SK-N-SH (cell line): ENCODE data around the gene SPTB. TPM values are rescaled to one million over a fixed set of nuclear protein-coding genes. Genes with fewer than 3 reads are reported as not detected.

ENCODE experiments used
- CTCF ChIA-PET: fragments of 300-600, 350-600 bp; formaldehyde crosslinking; extraction: SDS; loops from one replicate; lab custom pipeline; 2021; lab: Yijun Ruan, JAX
- POLR2A ChIA-PET: fragments of 350-600 bp; sonication (Branson Sonifier 250); formaldehyde crosslinking; extraction: SDS; loops from one replicate; lab custom pipeline; 2020; ENCODE audit warnings: antibody characterized with exemption, inconsistent platforms; lab: Yijun Ruan, JAX
- DNase-seq: peaks from one replicate; pipeline ENCODE4 v3.0.0; 2012
- H2AFZ ChIP-seq: fragments of 200-600 bp; sonication (generic); 2 replicates; pipeline ENCODE4 v1.8.1; 2016; ENCODE audit warnings: antibody characterized with exemption, mild to moderate bottlenecking, low read depth
- H3F3A ChIP-seq: fragments of 200-600 bp; sonication (generic); replicated peaks from 2 replicates; pipeline ENCODE3; 2016; ENCODE audit warnings: antibody characterized with exemption, mild to moderate bottlenecking; ENCODE audit not compliant: insufficient read depth
- H3K27ac ChIP-seq, 2 experiments: fragments of 200-500 bp in 1 of 2; fragments of 200-600 bp in 1 of 2; sonication (Bioruptor generic) in 1 of 2; sonication (generic), shearing (Covaris generic) in 1 of 2; 2 replicates each; pipeline versions ENCODE4 v1.5.1 to v1.6.1; 2014 to 2016; ENCODE audit warnings: low read depth in 2 of 2, inconsistent platforms in 1 of 2, low read length in 1 of 2, mild to moderate bottlenecking in 1 of 2, mixed read lengths in 1 of 2
- H3K27me3 ChIP-seq: fragments of 200-600 bp; sonication (generic), shearing (Covaris generic); 2 replicates; pipeline ENCODE4 v1.6.1; 2016; ENCODE audit warnings: mixed run types; ENCODE audit not compliant: insufficient read depth
- H3K36me3 ChIP-seq, 2 experiments: fragments of 200-500 bp in 1 of 2; fragments of 200-600 bp in 1 of 2; sonication (Bioruptor generic) in 1 of 2; sonication (generic) in 1 of 2; replicated peaks in 1 of 2; 2 replicates each; pipeline versions ENCODE3 to v1.5.1; 2014 to 2016; ENCODE audit warnings: low read length in 1 of 2, mild to moderate bottlenecking in 1 of 2; ENCODE audit not compliant: insufficient read depth in 2 of 2, control insufficient read depth in 1 of 2
- H3K4me1 ChIP-seq, 2 experiments: fragments of 200-500 bp in 1 of 2; fragments of 200-600 bp in 1 of 2; sonication (Bioruptor generic) in 1 of 2; sonication (generic), shearing (Covaris generic) in 1 of 2; 2 replicates each; pipeline versions ENCODE4 v1.5.1 to v1.6.1; 2014 to 2016; ENCODE audit warnings: low read depth in 1 of 2, low read length in 1 of 2, mixed run types in 1 of 2; ENCODE audit not compliant: insufficient read depth in 2 of 2, control insufficient read depth in 1 of 2
- H3K4me2 ChIP-seq: fragments of 200-600 bp; sonication (generic), shearing (Covaris generic); 2 replicates; pipeline ENCODE4 v1.6.1; 2017; ENCODE audit warnings: mixed run types
- H3K4me3 ChIP-seq, 2 experiments: fragments of 200-500 bp in 1 of 2; fragments of 200-600 bp in 1 of 2; sonication (Bioruptor generic) in 1 of 2; sonication (generic), shearing (Covaris generic) in 1 of 2; 2 replicates each; pipeline versions ENCODE4 v1.5.1 to v1.8.1; 2014 to 2016; ENCODE audit warnings: low read depth in 2 of 2, inconsistent platforms in 1 of 2, low read length in 1 of 2, mild to moderate bottlenecking in 1 of 2, mixed read lengths in 1 of 2, moderate library complexity in 1 of 2
- H3K79me2 ChIP-seq: fragments of 200-600 bp; sonication (generic); 2 replicates; pipeline ENCODE4 v1.8.1; 2017; ENCODE audit warnings: mild to moderate bottlenecking; ENCODE audit not compliant: insufficient read depth
- H3K9ac ChIP-seq: fragments of 200-600 bp; sonication (generic); 2 replicates; pipeline ENCODE4 v1.6.1; 2017; ENCODE audit warnings: mixed run types
- H3K9me2 ChIP-seq: fragments of 200-600 bp; sonication (generic); 2 replicates; pipeline ENCODE4 v1.6.1; 2017; ENCODE audit warnings: mixed run types
- H3K9me3 ChIP-seq: fragments of 200-600 bp; sonication (generic); 2 replicates; pipeline ENCODE4 v1.6.1; 2017; ENCODE audit warnings: mixed run types, mild to moderate bottlenecking, moderate library complexity
- H4K20me1 ChIP-seq: fragments of 200-600 bp; sonication (generic); 2 replicates; pipeline ENCODE4 v1.6.1; 2017; ENCODE audit warnings: mild to moderate bottlenecking, mixed run types; ENCODE audit not compliant: insufficient read depth
- CHD2 ChIP-seq: fragments of 150-350 bp; IDR thresholded peaks from 2 replicates; pipeline ENCODE4 v1.6.1; 2018; ENCODE audit warnings: low read length; ENCODE audit not compliant: partially characterized antibody
- EZH2phosphoT487 ChIP-seq: fragments of 200-600 bp; sonication (generic); IDR thresholded peaks from 2 replicates; pipeline ENCODE4 v1.6.1; 2017; ENCODE audit warnings: low read depth, mixed run types, mild to moderate bottlenecking, antibody characterized with exemption, moderate library complexity, borderline replicate concordance
- FOXJ3 ChIP-seq: sonication (generic); formaldehyde crosslinking; IDR thresholded peaks from 2 replicates; pipeline ENCODE4 v1.5.1; 2020; ENCODE audit warnings: mild to moderate bottlenecking, missing genetic modification reagents
- FOXM1 ChIP-seq: IDR thresholded peaks from 2 replicates; pipeline ENCODE4 v1.4.0; 2012; ENCODE audit warnings: low read depth, mild to moderate bottlenecking
- MEF2A ChIP-seq: IDR thresholded peaks from 2 replicates; pipeline ENCODE4 v1.4.0; 2012; ENCODE audit warnings: low read depth, borderline replicate concordance
- NFIC ChIP-seq: IDR thresholded peaks from 2 replicates; pipeline ENCODE4 v1.4.0; 2012; ENCODE audit warnings: borderline replicate concordance
- NRF1 ChIP-seq: IDR thresholded peaks from 2 replicates; pipeline ENCODE4 v1.6.1; 2012; ENCODE audit warnings: low read depth, mild to moderate bottlenecking, low read length
- POLR2AphosphoS5 ChIP-seq: IDR thresholded peaks from 2 replicates; pipeline ENCODE4 v1.6.1; 2012; ENCODE audit warnings: low read depth, low read length
- SIN3A ChIP-seq: IDR thresholded peaks from 2 replicates; pipeline ENCODE4 v1.6.1; 2012; ENCODE audit warnings: low read depth, mild to moderate bottlenecking, low read length, moderate library complexity, borderline replicate concordance
- TAF1 ChIP-seq: IDR thresholded peaks from 2 replicates; pipeline ENCODE4 v1.6.1; 2012; ENCODE audit warnings: low read depth, mild to moderate bottlenecking, low read length, moderate library complexity, borderline replicate concordance
- TCF12 ChIP-seq: IDR thresholded peaks from 2 replicates; pipeline ENCODE4 v1.4.0; 2012
- WGBS: methylation state at CpG from one replicate; pipeline ENCODE4 v1.1.6; 2017; ENCODE audit warnings: low lambda C conversion rate; 5-methylcytosine and 5-hydroxymethylcytosine counted together
- polyA plus RNA-seq, 3 experiments: library from polyadenylated mRNA; depleted of rRNA; stranded (reverse); fragments of >200 nt; gene quantifications; 2 replicates each; pipeline ENCODE4 v1.2.3, GENCODE V29; 2012
- TF ChIP-seq, protein P1 (sequence below): IDR thresholded peaks from 2 replicates; pipeline ENCODE4 v1.4.0; 2012; ENCODE audit warnings: low read depth
- TF ChIP-seq, protein P2 (sequence below): IDR thresholded peaks from 2 replicates; pipeline ENCODE4 v1.4.0; 2012; ENCODE audit warnings: low read depth, borderline replicate concordance

SPTB gene
- polyA plus RNA-seq, 1 of the 3 experiments (the other 2 are of a cell fraction), result 0.15 TPM

DNA sequence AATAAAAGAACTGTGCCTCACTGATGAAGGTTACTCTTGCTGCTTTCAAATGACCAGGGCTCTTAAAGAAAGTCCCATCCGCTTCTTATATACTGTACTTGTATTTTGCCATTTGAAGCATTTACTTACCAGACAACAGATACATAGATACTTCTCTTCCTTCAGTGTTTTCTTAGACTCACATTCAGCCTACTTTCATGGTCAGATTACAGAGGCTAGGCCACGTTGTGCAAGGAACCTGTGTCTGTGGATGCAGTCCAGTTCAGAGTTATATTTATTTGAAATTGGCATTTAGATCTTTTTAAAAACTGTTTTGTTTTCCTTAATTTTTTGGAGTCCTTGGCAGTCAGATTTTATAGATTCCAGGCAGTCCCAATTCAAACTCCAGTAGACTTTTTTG, 40.8 kb upstream of the SPTB start:
- Histone ChIP-seq H3K9me2 (no peaks in the 10 kb centered on the region), H3K27me3 (no peaks in the 10 kb centered on the region), H3K79me2 (peaks cover 88% of the 10 kb centered on the region), H3K36me3 (peaks cover 21 to 35% of the 10 kb centered on the region in 2 experiments), H3K4me3 (no peak overlapping the region), H3F3A (peaks cover 5% of the 10 kb centered on the region), H3K4me2 (no peak overlapping the region), H2AFZ (no peak overlapping the region), H4K20me1 (peaks cover 19% of the 10 kb centered on the region), H3K4me1 (peaks cover 3 to 15% of the 10 kb centered on the region in 2 experiments; a peak in 3 of 4 replicates), H3K27ac (no peak overlapping the region), H3K9me3 (no peaks in the 10 kb centered on the region; the same call in 1 of the 2 replicates), H3K9ac (no peak overlapping the region)
- TF ChIP-seq NFIC, result no peak
- WGBS, result 97% methylated on average over 2 of the region's 2 CpGs
- POLR2A ChIA-PET, result no interaction called here
- no peak for DNase-seq
- CTCF ChIA-PET, result interaction anchor here (1.0 to 1.1 kb wide), 2 partner anchors 29 to 119 kb away, joined by 3 to 4 read pairs; no protein-coding TSS in a partner anchor

GRCh38 chr14:64919618-64920017, 39.9 kb upstream of the SPTB start:
- TF ChIP-seq, protein P1, sequence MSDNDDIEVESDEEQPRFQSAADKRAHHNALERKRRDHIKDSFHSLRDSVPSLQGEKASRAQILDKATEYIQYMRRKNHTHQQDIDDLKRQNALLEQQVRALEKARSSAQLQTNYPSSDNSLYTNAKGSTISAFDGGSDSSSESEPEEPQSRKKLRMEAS, result no peak
- TF ChIP-seq POLR2AphosphoS5 (no peak), FOXJ3 (CRISPR knock-in tag) (no peak), TAF1 (no peak), MEF2A (no peak)
- Histone ChIP-seq H3K9me3 (no peaks in the 10 kb centered on the region; the same call in 1 of the 2 replicates), H4K20me1 (peaks cover 19% of the 10 kb centered on the region), H3K36me3 (peaks cover 14 to 26% of the 10 kb centered on the region in 2 experiments), H3K27me3 (no peaks in the 10 kb centered on the region), H3K4me1 (peaks cover 9 to 15% of the 10 kb centered on the region in 2 experiments; a peak in 3 of 4 replicates), H3F3A (peaks cover 5% of the 10 kb centered on the region), H3K9me2 (no peaks in the 10 kb centered on the region), H3K9ac (no peak overlapping the region), H2AFZ (no peak overlapping the region), H3K79me2 (peaks cover 92% of the 10 kb centered on the region), H3K27ac (no peak overlapping the region), H3K4me2 (no peak overlapping the region), H3K4me3 (no peak overlapping the region)
- POLR2A ChIA-PET, result no interaction called here
- CTCF ChIA-PET, result no interaction called here
- WGBS, result 95% methylated on average over 5 of the region's 5 CpGs
- no peak for DNase-seq

GRCh38 chr14:64919215-64919614, 39.5 kb upstream of the SPTB start:
- Histone ChIP-seq H2AFZ (no peak overlapping the region), H3K4me1 (peaks cover 9 to 15% of the 10 kb centered on the region in 2 experiments; a peak in 3 of 4 replicates)
- CTCF ChIA-PET, result interaction anchor here (1.1 to 2.2 kb wide), 3 partner anchors 8 to 96 kb away, joined by 3 to 7 read pairs (median 4); no protein-coding TSS in a partner anchor

More at GRCh38 chr14:64919215-64919614, 39.5 kb upstream of the SPTB start:
- no peaks in the 10 kb centered on the region for H3K9me2 ChIP-seq
- H3K27me3 ChIP-seq, result no peaks in the 10 kb centered on the region
- POLR2A ChIA-PET, result no interaction called here
- no peaks in the 10 kb centered on the region; the same call in 1 of the 2 replicates for H3K9me3 ChIP-seq
- TF ChIP-seq SIN3A, result no peak
- no peak for TF ChIP-seq EZH2phosphoT487
- no peak for TF ChIP-seq CHD2
- TF ChIP-seq NRF1, result no peak
- TF ChIP-seq, protein P2, sequence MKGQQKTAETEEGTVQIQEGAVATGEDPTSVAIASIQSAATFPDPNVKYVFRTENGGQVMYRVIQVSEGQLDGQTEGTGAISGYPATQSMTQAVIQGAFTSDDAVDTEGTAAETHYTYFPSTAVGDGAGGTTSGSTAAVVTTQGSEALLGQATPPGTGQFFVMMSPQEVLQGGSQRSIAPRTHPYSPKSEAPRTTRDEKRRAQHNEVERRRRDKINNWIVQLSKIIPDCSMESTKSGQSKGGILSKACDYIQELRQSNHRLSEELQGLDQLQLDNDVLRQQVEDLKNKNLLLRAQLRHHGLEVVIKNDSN, result no peak
- TF ChIP-seq FOXM1, result no peak
- no peak for TF ChIP-seq NFIC
- no peak for TF ChIP-seq TCF12
- DNase-seq, result no peak
- H3F3A ChIP-seq, result peaks cover 5% of the 10 kb centered on the region
- no peak overlapping the region for H3K4me2 ChIP-seq
- H3K79me2 ChIP-seq, result peaks cover 93% of the 10 kb centered on the region
- H4K20me1 ChIP-seq, result peaks cover 19% of the 10 kb centered on the region
- peaks cover 10 to 22% of the 10 kb centered on the region in 2 experiments for H3K36me3 ChIP-seq
- H3K9ac ChIP-seq, result no peak overlapping the region
- no peak overlapping the region for H3K27ac ChIP-seq
- H3K4me3 ChIP-seq, result no peak overlapping the region
